H1 (cell line): ENCODE measurements around the gene PROSER3.

Experiments used
- CBX5 ChIP-seq: fragments of 300-800, 300-1000 bp; sonication (generic); IDR thresholded peaks from 2 replicates; pipeline ENCODE4 v1.7.1; 2016; ENCODE audit warnings: antibody characterized with exemption, low read length, low read depth
- CEBPB ChIP-seq: IDR thresholded peaks from 2 replicates; pipeline ENCODE4 v1.6.1; 2012; ENCODE audit warnings: low read depth, low read length
- CHD2 ChIP-seq: IDR thresholded peaks from 2 replicates; pipeline ENCODE4 v1.6.1; 2012; ENCODE audit warnings: low read length, improper control_type of control experiment
- CTCF ChIP-seq, 3 experiments: IDR thresholded peaks; 1 replicate in 2 of 3; 2 replicates in 1 of 3; pipeline versions ENCODE4 v1.5.1 to v1.6.1; 2011; ENCODE audit warnings: low read length in 3 of 3, mild to moderate bottlenecking in 3 of 3, inconsistent platforms in 2 of 3, low read depth in 1 of 3, moderate library complexity in 1 of 3; ENCODE audit not compliant: insufficient read depth in 1 of 3; ENCODE audit errors: control extremely low read depth in 1 of 3
- EP300 ChIP-seq, 2 experiments: IDR thresholded peaks; 1 replicate in 1 of 2; 2 replicates in 1 of 2; pipeline ENCODE4 v1.6.1; 2011 to 2012; ENCODE audit warnings: low read depth in 2 of 2, low read length in 2 of 2, mild to moderate bottlenecking in 2 of 2, borderline replicate concordance in 1 of 2, inconsistent platforms in 1 of 2, moderate library complexity in 1 of 2
- EZH2 ChIP-seq: fragments of 200-600 bp; sonication (generic); IDR thresholded peaks from 2 replicates; pipeline ENCODE4 v1.7.1; 2012; ENCODE audit warnings: low read depth, mild to moderate bottlenecking, moderate library complexity, low read length, inconsistent platforms; ENCODE audit not compliant: severe bottlenecking
- MAX ChIP-seq: IDR thresholded peaks from 2 replicates; pipeline ENCODE4 v1.6.1; 2012; ENCODE audit warnings: inconsistent platforms
- POLR2A ChIP-seq, 2 experiments: IDR thresholded peaks; 1 replicate in 1 of 2; 2 replicates in 1 of 2; pipeline ENCODE4 v1.6.1; 2011; ENCODE audit warnings: low read depth in 2 of 2, low read length in 2 of 2, mild to moderate bottlenecking in 2 of 2; ENCODE audit errors: control extremely low read depth in 1 of 2
- TEAD4 ChIP-seq: IDR thresholded peaks from 2 replicates; pipeline ENCODE4 v1.6.1; 2012; ENCODE audit warnings: low read depth, low read length, inconsistent platforms, mixed read lengths
- USF2 ChIP-seq: IDR thresholded peaks from 2 replicates; pipeline ENCODE4 v1.6.1; 2011; ENCODE audit warnings: low read length, improper control_type of control experiment
- YY1 ChIP-seq: IDR thresholded peaks from 2 replicates; pipeline ENCODE4 v1.6.1; 2011; ENCODE audit warnings: low read depth, mild to moderate bottlenecking, low read length
- ZNF274 ChIP-seq: IDR thresholded peaks from 2 replicates; pipeline ENCODE4 v1.7.0; 2012; ENCODE audit warnings: low read length, borderline replicate concordance; ENCODE audit errors: extremely low read depth

GRCh38 chr19:35724560-35724959, 33.4 kb upstream of the PROSER3 start:
- TF ChIP-seq CEBPB (no peak), MAX (no peak), CTCF (IDR thresholded peaks at IDR 0.05; ENCODE audit: control extremely low read depth in 1 of 3, insufficient read depth in 1 of 3, low read depth in 1 of 3, low read length in 3 of 3) (no peak), YY1 (no peak), EP300 (IDR thresholded peaks at IDR 0.05; ENCODE audit: borderline replicate concordance in 1 of 2, low read depth in 2 of 2, low read length in 2 of 2) (no peak), EZH2 (no peak), TEAD4 (no peak), CBX5 (no peak), USF2 (no peak), CHD2 (no peak), ZNF274 (no peak), POLR2A (IDR thresholded peaks at IDR 0.05; ENCODE audit: control extremely low read depth in 1 of 2, low read depth in 2 of 2, low read length in 2 of 2) (no peak)
